DND-41 (cell line): Measurements from ENCODE around the gene IFNAR1.

ENCODE experiments used
- ATAC-seq: fragments of 200-7000 bp; cut with Tn5 transposase; 3 replicates; pipeline ENCODE4 v1.9.1; 2021; ENCODE audit warnings: low read depth; ENCODE audit not compliant: insufficient read depth
- DNase-seq: peaks from one replicate; pipeline ENCODE4 v3.0.0-alpha.2; 2020
- H2AFZ ChIP-seq: 2 replicates; pipeline ENCODE4 v1.6.0; 2012; ENCODE audit warnings: low read depth, low read length
- H3K27ac ChIP-seq: 2 replicates; pipeline ENCODE4 v1.5.1; 2012; ENCODE audit warnings: low read length, inconsistent platforms
- H3K27me3 ChIP-seq: fragments of 200-600 bp; sonication (generic); 2 replicates; pipeline ENCODE4 v1.6.0; 2012; ENCODE audit warnings: low read length, mild to moderate bottlenecking, inconsistent platforms; ENCODE audit not compliant: insufficient read depth, poor library complexity
- H3K36me3 ChIP-seq: 2 replicates; pipeline ENCODE4 v1.5.1; 2012; ENCODE audit warnings: low read length, inconsistent platforms; ENCODE audit not compliant: insufficient read depth
- H3K4me1 ChIP-seq: 2 replicates; pipeline ENCODE4 v1.5.1; 2012; ENCODE audit warnings: mild to moderate bottlenecking, low read length; ENCODE audit not compliant: insufficient read depth
- H3K4me2 ChIP-seq: 2 replicates; pipeline ENCODE4 v1.6.0; 2012; ENCODE audit warnings: mild to moderate bottlenecking, moderate library complexity, low read length, inconsistent platforms; ENCODE audit not compliant: insufficient read depth
- H3K4me3 ChIP-seq, 2 experiments: fragments of 200-600 bp in 1 of 2; shearing (Covaris generic) in 1 of 2; 2 replicates each; pipeline ENCODE4 v1.5.1; 2012 to 2016; ENCODE audit warnings: inconsistent platforms in 2 of 2, low read length in 2 of 2, mild to moderate bottlenecking in 2 of 2, low read depth in 1 of 2, moderate library complexity in 1 of 2
- H3K79me2 ChIP-seq: 2 replicates; pipeline ENCODE4 v1.6.0; 2012; ENCODE audit warnings: low read length, inconsistent platforms; ENCODE audit not compliant: insufficient read depth
- H3K9ac ChIP-seq: 2 replicates; pipeline ENCODE4 v1.6.0; 2012; ENCODE audit warnings: low read depth, mild to moderate bottlenecking, inconsistent platforms, low read length, moderate library complexity
- H3K9me3 ChIP-seq: 2 replicates; pipeline ENCODE4 v1.5.1; 2012; ENCODE audit warnings: low read length, moderate library complexity, mild to moderate bottlenecking, inconsistent platforms; ENCODE audit not compliant: insufficient read depth, severe bottlenecking
- H4K20me1 ChIP-seq: 2 replicates; pipeline ENCODE4 v1.6.0; 2012; ENCODE audit warnings: low read length; ENCODE audit not compliant: insufficient read depth
- CTCF ChIP-seq: IDR thresholded peaks from 2 replicates; pipeline ENCODE4 v1.5.1; 2012; ENCODE audit warnings: borderline replicate concordance, low read length, moderate library complexity, mild to moderate bottlenecking; ENCODE audit not compliant: poor library complexity, severe bottlenecking; ENCODE audit errors: extremely low read depth
- EZH2 ChIP-seq: IDR thresholded peaks from 3 replicates; pipeline ENCODE4 v1.6.1; 2012; ENCODE audit warnings: borderline replicate concordance, low read depth, mild to moderate bottlenecking, moderate library complexity, low read length, inconsistent platforms; ENCODE audit not compliant: severe bottlenecking

IFNAR1 gene

GRCh38 chr21:33371366-33371765 is 46.6 kb downstream of the IFNAR1 start:
- Histone ChIP-seq H3K36me3 (no peaks in the 10 kb centered on the region), H3K4me2 (no peak overlapping the region), H4K20me1 (no peaks in the 10 kb centered on the region), H3K79me2 (no peaks in the 10 kb centered on the region), H3K4me3 (no peak overlapping the region), H3K27me3 (no peaks in the 10 kb centered on the region), H3K9ac (no peak overlapping the region), H3K27ac (no peak overlapping the region), H2AFZ (no peak overlapping the region), H3K9me3 (peaks cover 22% of the 10 kb centered on the region), H3K4me1 (no peaks in the 10 kb centered on the region)
- ATAC-seq (no peak), DNase-seq (no peak)
- TF ChIP-seq EZH2 (no peak), CTCF (no peak)

DNA sequence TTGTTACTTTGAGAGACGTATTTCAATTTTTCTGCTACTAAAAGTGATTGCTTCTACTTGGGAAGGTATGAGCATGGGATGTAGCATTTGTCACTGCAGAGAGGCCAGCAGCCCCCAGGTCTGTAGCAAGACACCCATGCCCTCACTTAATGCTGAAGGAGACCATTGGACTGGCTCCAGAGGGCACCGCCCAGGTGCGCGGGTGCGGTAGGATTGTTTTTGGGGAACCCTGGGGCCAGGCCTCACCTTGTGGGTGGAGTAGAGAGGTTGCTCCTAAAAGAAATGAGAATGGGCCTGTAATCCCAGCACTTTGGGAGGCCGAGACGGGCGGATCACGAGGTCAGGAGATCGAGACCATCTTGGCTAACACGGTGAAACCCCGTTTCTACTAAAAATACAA is 47.8 kb downstream of the IFNAR1 start:
- Histone ChIP-seq H2AFZ (no peak overlapping the region), H3K9me3 (peaks cover 10% of the 10 kb centered on the region), H4K20me1 (no peaks in the 10 kb centered on the region), H3K4me2 (no peak overlapping the region), H3K4me3 (no peak overlapping the region), H3K27me3 (no peaks in the 10 kb centered on the region), H3K27ac (no peak overlapping the region), H3K36me3 (no peaks in the 10 kb centered on the region), H3K9ac (no peak overlapping the region), H3K79me2 (no peaks in the 10 kb centered on the region), H3K4me1 (no peaks in the 10 kb centered on the region)
- TF ChIP-seq CTCF (no peak), EZH2 (no peak)
- DNase-seq (no peak), ATAC-seq (no peak)

DNA sequence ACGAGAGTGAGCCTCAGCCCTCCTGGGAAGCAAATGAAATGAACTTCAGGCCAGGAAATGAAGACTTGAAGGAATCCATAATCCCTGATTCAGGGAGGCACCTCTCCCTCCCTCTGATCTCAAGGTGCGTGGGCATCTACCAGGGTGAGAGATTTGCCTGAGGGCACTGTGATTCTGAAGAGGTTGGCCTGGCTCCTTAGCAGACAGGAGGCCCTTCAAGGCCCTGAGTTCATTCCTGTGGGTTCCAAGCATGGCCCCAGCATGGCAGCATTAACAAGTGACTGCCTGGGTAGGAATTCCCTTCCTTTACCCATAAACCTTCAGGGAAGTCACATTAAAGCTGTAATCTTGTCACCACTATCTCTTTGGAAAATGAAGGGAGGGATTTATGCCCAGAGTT is 48.7 kb downstream of the IFNAR1 start:
- Histone ChIP-seq H3K4me3 (no peak overlapping the region), H4K20me1 (no peaks in the 10 kb centered on the region), H3K27ac (no peak overlapping the region), H2AFZ (no peak overlapping the region), H3K4me1 (no peaks in the 10 kb centered on the region), H3K9me3 (peaks cover 3% of the 10 kb centered on the region), H3K9ac (no peak overlapping the region), H3K79me2 (no peaks in the 10 kb centered on the region), H3K27me3 (no peaks in the 10 kb centered on the region), H3K36me3 (no peaks in the 10 kb centered on the region), H3K4me2 (no peak overlapping the region)
- DNase-seq: no peak
- no peak for ATAC-seq
- no peak for TF ChIP-seq CTCF
- TF ChIP-seq EZH2: no peak

DNA sequence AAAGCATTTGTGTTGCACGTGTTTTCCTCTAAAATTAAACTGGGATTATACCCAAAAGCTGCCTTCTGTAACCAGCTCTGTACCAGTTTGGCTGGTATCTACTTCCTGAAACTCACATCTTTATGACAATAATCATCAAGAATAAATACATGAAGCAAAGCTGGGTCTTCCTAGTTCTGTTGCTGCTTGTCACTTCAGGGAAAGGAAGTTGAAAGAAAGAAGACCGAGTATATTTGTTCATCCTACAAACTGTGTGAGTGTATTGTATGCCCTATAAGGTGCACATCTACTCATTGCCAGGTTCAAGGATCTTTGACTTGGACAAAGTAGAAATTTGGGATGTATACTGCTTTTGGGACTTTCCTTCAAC is 49.3 kb downstream of the IFNAR1 start:
- H2AFZ ChIP-seq: no peak overlapping the region
- ATAC-seq: no peak
- H3K27me3 ChIP-seq: no peaks in the 10 kb centered on the region
- TF ChIP-seq CTCF (no peak), EZH2 (no peak)
- H3K27ac ChIP-seq: no peak overlapping the region
- DNase-seq: no peak
- no peak overlapping the region for H3K4me2 ChIP-seq
- H3K36me3 ChIP-seq: no peaks in the 10 kb centered on the region
- no peak overlapping the region for H3K9ac ChIP-seq
- H4K20me1 ChIP-seq: no peaks in the 10 kb centered on the region
- H3K4me1 ChIP-seq: no peaks in the 10 kb centered on the region
- no peak overlapping the region for H3K4me3 ChIP-seq
- H3K9me3 ChIP-seq: no peaks in the 10 kb centered on the region
- H3K79me2 ChIP-seq: no peaks in the 10 kb centered on the region
